Gastrocnemius medialis (tissue), 4 donors: ENCODE results near the gene GADD45B.

ENCODE experiments used
- POLR2A ChIP-seq, 2 donors: fragments of 450-650 bp; IDR thresholded peaks; one replicate each; pipeline ENCODE4 v1.6.1; 2017; ENCODE audit warnings: antibody characterized with exemption in 2 of 2, mild to moderate bottlenecking in 2 of 2, moderate library complexity in 2 of 2
- TF ChIP-seq, protein P1 (sequence below), 5 experiments: fragments of 450-650 bp in 3 of 5; fragments of 200-600 bp in 2 of 5; sonication (generic) in 2 of 5; IDR thresholded peaks in 4 of 5; conservative IDR thresholded peaks in 1 of 5; 1 replicate in 4 of 5; 2 replicates in 1 of 5; pipeline ENCODE4 v1.5.1; 2016 to 2019; ENCODE audit warnings: antibody characterized with exemption in 5 of 5, mild to moderate bottlenecking in 3 of 5, moderate library complexity in 3 of 5

DNA sequence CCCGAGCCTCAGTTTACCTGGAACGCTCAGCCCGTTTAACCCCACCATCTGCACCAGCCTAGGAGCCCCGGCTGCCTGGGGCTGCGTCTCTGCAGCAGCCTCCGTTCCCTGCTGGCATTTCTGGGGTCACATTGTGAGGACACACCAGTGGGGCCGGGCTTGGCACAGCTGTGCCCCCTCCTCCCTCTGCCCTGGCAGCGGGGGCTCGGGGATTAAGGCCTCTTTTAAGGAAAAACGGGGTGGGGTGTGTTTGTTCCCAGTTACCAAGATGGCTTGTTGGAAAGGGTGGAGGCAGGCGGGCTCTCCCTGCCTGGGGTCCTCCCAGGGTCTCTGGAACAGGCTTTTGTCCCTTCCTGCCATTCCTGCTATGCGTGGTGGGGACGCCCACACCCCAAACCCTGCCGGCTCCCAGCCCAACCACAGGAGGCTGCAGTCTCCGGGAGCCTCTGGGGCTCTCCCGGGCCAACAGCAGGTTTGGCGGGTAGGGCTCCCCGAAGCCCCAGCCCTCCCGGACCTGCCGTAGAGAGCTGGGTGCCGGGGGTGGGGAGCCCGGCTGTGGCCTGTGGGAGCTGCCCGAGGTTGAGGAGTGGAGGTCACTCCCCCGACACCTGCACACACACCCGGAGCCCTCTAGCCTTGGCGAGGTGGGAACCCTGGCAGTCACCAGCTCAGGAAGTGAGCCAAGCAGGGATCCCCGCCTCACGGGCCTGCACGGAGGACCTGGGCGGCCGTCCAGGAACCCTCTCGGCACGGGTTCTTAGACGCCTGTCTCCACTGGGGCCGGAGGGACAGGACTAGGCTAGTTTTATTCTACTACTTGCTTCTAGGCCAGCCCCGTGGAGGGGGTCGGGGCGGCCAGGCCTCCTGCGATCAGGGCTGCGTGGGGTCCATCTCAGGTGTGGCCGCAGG is 36.9 kb downstream of the GADD45B start:
- TF ChIP-seq, protein P1, sequence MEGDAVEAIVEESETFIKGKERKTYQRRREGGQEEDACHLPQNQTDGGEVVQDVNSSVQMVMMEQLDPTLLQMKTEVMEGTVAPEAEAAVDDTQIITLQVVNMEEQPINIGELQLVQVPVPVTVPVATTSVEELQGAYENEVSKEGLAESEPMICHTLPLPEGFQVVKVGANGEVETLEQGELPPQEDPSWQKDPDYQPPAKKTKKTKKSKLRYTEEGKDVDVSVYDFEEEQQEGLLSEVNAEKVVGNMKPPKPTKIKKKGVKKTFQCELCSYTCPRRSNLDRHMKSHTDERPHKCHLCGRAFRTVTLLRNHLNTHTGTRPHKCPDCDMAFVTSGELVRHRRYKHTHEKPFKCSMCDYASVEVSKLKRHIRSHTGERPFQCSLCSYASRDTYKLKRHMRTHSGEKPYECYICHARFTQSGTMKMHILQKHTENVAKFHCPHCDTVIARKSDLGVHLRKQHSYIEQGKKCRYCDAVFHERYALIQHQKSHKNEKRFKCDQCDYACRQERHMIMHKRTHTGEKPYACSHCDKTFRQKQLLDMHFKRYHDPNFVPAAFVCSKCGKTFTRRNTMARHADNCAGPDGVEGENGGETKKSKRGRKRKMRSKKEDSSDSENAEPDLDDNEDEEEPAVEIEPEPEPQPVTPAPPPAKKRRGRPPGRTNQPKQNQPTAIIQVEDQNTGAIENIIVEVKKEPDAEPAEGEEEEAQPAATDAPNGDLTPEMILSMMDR (IDR thresholded peaks at IDR 0.05 in 4 of 5, conservative IDR thresholded peaks at IDR 0.05 in 1 of 5), result no peak
- TF ChIP-seq POLR2A (IDR thresholded peaks at IDR 0.05), result no peak
